MM.1S (cell line): ENCODE measurements around the gene KLC1.

ENCODE experiments used
- DNase-seq: peaks from one replicate; pipeline ENCODE4 v3.0.0-alpha.2; 2015
- H2AFZ ChIP-seq: fragments of 300-600 bp; sonication (generic); 2 replicates; pipeline ENCODE4 v1.6.0; 2016; ENCODE audit warnings: antibody characterized with exemption, low read length
- H3F3A ChIP-seq: fragments of 300-600 bp; sonication (generic); 2 replicates; pipeline ENCODE4 v1.6.1; 2016; ENCODE audit warnings: mild to moderate bottlenecking, antibody characterized with exemption, low read length, moderate library complexity, mixed read lengths; ENCODE audit not compliant: insufficient read depth
- H3K27ac ChIP-seq: fragments of 300-600 bp; sonication (generic); 2 replicates; pipeline ENCODE4 v1.5.1; 2016; ENCODE audit warnings: mild to moderate bottlenecking, low read length
- H3K27me3 ChIP-seq: fragments of 300-600 bp; sonication (generic); replicated peaks from 2 replicates; pipeline ENCODE4 v1.6.0; 2016; ENCODE audit warnings: low read length; ENCODE audit not compliant: insufficient read depth
- H3K36me3 ChIP-seq: fragments of 300-600 bp; sonication (generic); replicated peaks from 2 replicates; pipeline ENCODE4 v1.6.1; 2016; ENCODE audit warnings: mild to moderate bottlenecking, low read length, mixed read lengths; ENCODE audit not compliant: insufficient read depth
- H3K4me1 ChIP-seq: fragments of 300-600 bp; sonication (generic); 2 replicates; pipeline ENCODE4 v1.6.1; 2016; ENCODE audit warnings: low read length, mixed read lengths
- H3K4me2 ChIP-seq: fragments of 300-600 bp; sonication (generic); 2 replicates; pipeline ENCODE4 v1.6.0; 2016; ENCODE audit warnings: low read depth, low read length
- H3K4me3 ChIP-seq: fragments of 300-600 bp; sonication (generic); 2 replicates; pipeline ENCODE4 v1.5.1; 2016; ENCODE audit warnings: low read length, mixed read lengths
- H3K79me2 ChIP-seq: fragments of 300-600 bp; sonication (generic); 2 replicates; pipeline ENCODE4 v1.6.1; 2016; ENCODE audit warnings: mixed run types, low read length, mixed read lengths
- H3K9ac ChIP-seq: fragments of 300-600 bp; sonication (generic); 2 replicates; pipeline ENCODE4 v1.6.1; 2016; ENCODE audit warnings: low read length, mixed read lengths
- H3K9me2 ChIP-seq: fragments of 300-600 bp; sonication (generic); replicated peaks from 2 replicates; pipeline ENCODE4 v1.6.1; 2016; ENCODE audit warnings: mild to moderate bottlenecking, low read length, mixed read lengths; ENCODE audit not compliant: insufficient read depth
- H3K9me3 ChIP-seq: fragments of 300-600 bp; sonication (generic); replicated peaks from 2 replicates; pipeline ENCODE4 v1.6.1; 2016; ENCODE audit warnings: mild to moderate bottlenecking, low read length, mixed read lengths; ENCODE audit not compliant: insufficient read depth
- H4K20me1 ChIP-seq: fragments of 300-600 bp; sonication (generic); 2 replicates; pipeline ENCODE4 v1.6.1; 2016; ENCODE audit warnings: mild to moderate bottlenecking, low read length, moderate library complexity, mixed read lengths; ENCODE audit not compliant: insufficient read depth
- CTCF ChIP-seq: fragments of 300-600 bp; sonication (generic); IDR thresholded peaks from 2 replicates; pipeline ENCODE4 v1.5.1; 2016; ENCODE audit warnings: antibody characterized with exemption, low read length, mixed read lengths
- EZH2 ChIP-seq: fragments of 300-600 bp; sonication (generic); optimal IDR thresholded peaks from 2 replicates; pipeline ENCODE3; 2017; ENCODE audit warnings: low read depth, mild to moderate bottlenecking, antibody characterized with exemption, low read length, mixed read lengths
- EZH2phosphoT487 ChIP-seq: fragments of 300-600 bp; sonication (generic); IDR thresholded peaks from 2 replicates; pipeline ENCODE4 v1.6.1; 2018; ENCODE audit warnings: antibody characterized with exemption, low read length

Gene KLC1

GRCh38 chr14:103623308-103623707 lies 5.7 kb upstream of the KLC1 start:
- H3K4me2 ChIP-seq, result no peak overlapping the region
- H3K9me2 ChIP-seq, result no peaks in the 10 kb centered on the region
- no peaks in the 10 kb centered on the region for H3K9me3 ChIP-seq
- no peak overlapping the region for H3K9ac ChIP-seq
- H3K36me3 ChIP-seq, result no peaks in the 10 kb centered on the region
- no peak overlapping the region for H3K27ac ChIP-seq
- H4K20me1 ChIP-seq, result no peaks in the 10 kb centered on the region
- no peak overlapping the region for H3K4me3 ChIP-seq
- DNase-seq, result no peak
- peaks cover 3% of the 10 kb centered on the region; the same call in 1 of the 2 replicates for H3F3A ChIP-seq
- TF ChIP-seq EZH2, result no peak
- H3K79me2 ChIP-seq, result no peaks in the 10 kb centered on the region
- no peak overlapping the region for H2AFZ ChIP-seq
- H3K4me1 ChIP-seq, result peaks cover 20% of the 10 kb centered on the region
- no peaks in the 10 kb centered on the region for H3K27me3 ChIP-seq

- Histone ChIP-seq H4K20me1 (no peaks in the 10 kb centered on the region), H3K9ac (no peak overlapping the region), H3F3A (peaks cover 3% of the 10 kb centered on the region; the same call in 1 of the 2 replicates), H3K4me3 (no peak overlapping the region), H3K36me3 (no peaks in the 10 kb centered on the region), H3K79me2 (peaks cover 2% of the 10 kb centered on the region; the same call in 1 of the 2 replicates), H2AFZ (no peak overlapping the region), H3K27ac (no peak overlapping the region), H3K27me3 (no peaks in the 10 kb centered on the region), H3K9me2 (no peaks in the 10 kb centered on the region), H3K4me2 (no peak overlapping the region), H3K4me1 (peaks cover 20% of the 10 kb centered on the region), H3K9me3 (no peaks in the 10 kb centered on the region)
- no peak for DNase-seq
- TF ChIP-seq EZH2phosphoT487, result no peak
- TF ChIP-seq CTCF, result no peak
- no peak for TF ChIP-seq EZH2
These were observed 5.0 kb upstream of the KLC1 start for GRCh38 chr14:103623883-103624482.

- Histone ChIP-seq H3K4me3 (no peak overlapping the region), H3K9me3 (no peaks in the 10 kb centered on the region), H4K20me1 (no peaks in the 10 kb centered on the region), H3K79me2 (peaks cover 11% of the 10 kb centered on the region), H2AFZ (no peak overlapping the region), H3K4me2 (no peak overlapping the region), H3K27me3 (no peaks in the 10 kb centered on the region), H3K9me2 (no peaks in the 10 kb centered on the region), H3K27ac (no peak overlapping the region), H3F3A (peaks cover 3% of the 10 kb centered on the region; the same call in 1 of the 2 replicates), H3K36me3 (no peaks in the 10 kb centered on the region), H3K9ac (no peak overlapping the region), H3K4me1 (peaks cover 20% of the 10 kb centered on the region)
- TF ChIP-seq EZH2phosphoT487 (no peak), EZH2 (no peak), CTCF (no peak)
- no peak for DNase-seq
These were observed 4.2 kb upstream of the KLC1 start for GRCh38 chr14:103624860-103625259.
